Epithelial cell of prostate (primary cell): ENCODE measurements around the gene THAP9.
"Not testable (repeated sequence)": the region's sequence is repeated elsewhere in the genome, so short reads cannot be mapped to it uniquely, and the experiment has no call there.

ENCODE experiments used
- DNase-seq: peaks from one replicate; pipeline ENCODE4 v3.0.0-alpha.2; 2011; ENCODE audit warnings: low read depth, low spot score
- H3K27ac ChIP-seq: fragments of 450-650 bp; 2 replicates; pipeline ENCODE4 v1.5.1; 2017; ENCODE audit warnings: mild to moderate bottlenecking

Gene THAP9

DNA sequence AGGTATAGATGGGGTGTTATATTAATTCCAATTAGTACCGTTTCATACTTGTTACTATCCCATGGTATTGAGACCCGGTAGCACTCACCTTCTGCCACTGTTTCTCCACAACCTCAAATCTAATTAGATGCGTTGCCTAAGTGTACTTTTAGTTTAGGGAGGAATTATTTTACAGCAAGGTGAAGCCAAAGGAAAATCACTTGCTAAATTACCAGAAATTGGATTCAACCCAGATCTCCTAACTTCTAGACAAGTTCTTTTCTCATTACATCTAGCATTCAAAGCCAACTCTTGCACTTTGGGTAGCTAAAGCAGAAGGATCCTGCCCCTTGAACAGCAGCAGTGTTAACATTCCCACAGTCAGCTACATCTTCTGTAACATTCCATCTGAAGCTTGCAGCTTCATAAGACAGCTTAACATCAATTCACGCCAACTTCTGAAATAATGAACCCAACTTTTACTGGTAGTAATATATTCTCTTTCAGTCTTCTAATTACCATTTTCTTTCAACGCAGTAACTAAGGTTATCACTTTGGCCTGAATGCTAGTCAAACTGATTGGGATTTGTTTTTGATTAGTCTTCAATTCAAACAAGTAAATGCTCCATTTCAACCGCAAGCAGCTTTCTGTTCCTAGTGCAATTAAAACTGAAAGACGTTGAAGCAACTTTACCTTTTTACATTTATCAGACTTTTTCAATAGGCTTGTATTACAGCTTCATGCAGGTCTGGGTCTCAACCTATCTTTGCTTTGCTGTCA, 8.6 kb upstream of the THAP9 start:
- DNase-seq, result no peak
- H3K27ac ChIP-seq, result peak overlapping the region; percentile 97

DNA sequence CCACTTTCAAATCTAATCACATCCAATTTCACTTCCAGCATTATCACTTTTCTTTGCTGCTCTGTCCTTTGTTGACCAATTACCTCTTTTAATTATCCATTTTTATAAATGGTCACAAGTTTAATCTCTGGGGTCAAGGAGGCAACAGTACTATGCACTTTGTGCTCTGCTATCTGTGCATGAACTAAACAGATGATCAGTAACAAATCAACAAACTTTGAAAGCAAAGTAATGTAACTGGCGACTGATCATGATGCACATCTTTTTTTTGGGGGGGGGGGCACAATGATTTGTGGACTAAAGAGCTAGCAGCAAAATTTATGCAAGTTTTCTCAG, 8.1 kb upstream of the THAP9 start:
- peak overlapping the region; percentile 97 for H3K27ac ChIP-seq
- DNase-seq, result no peak

DNA sequence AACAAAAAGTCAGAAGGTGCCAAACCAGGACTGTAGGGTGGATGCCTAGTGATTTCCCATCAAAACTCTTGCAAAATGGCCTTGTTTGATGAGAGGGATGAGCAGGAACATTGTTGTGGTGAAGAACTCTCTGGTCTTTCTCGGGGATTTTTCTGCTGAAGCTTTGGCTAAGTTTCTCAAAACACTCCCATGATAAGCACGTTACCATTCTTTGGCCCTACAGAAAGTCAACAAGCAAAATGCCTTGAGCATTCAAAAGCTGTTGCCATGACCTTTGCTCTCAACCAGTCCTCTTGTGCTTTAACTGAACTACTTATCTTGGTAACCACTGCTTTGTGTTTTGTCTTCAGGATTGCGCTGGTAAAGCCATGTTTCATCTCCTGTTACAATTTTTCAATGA, 6.6 kb upstream of the THAP9 start:
- no peak for DNase-seq
- H3K27ac ChIP-seq, result peak overlapping the region; percentile 16

DNA sequence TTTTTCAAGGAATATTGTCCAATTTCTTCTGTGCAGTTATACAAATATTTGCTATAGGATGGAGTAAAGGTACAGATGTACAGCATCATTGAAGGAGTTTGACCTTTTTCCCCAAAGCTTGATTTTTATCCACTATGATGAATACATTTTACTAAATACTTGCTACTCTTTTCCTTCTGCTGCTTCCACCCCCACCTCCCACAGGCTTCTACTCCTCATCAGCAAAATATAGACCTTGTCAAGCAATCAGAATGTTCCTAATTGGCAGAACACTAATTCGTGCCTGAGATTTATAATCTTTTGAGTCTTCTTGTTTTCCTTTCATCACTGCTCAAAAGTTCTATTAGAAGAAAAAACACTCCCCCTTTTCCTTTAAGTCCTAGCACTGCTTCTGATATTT, 3.8 kb upstream of the THAP9 start:
- no peak overlapping the region for H3K27ac ChIP-seq
- no peak for DNase-seq

DNA sequence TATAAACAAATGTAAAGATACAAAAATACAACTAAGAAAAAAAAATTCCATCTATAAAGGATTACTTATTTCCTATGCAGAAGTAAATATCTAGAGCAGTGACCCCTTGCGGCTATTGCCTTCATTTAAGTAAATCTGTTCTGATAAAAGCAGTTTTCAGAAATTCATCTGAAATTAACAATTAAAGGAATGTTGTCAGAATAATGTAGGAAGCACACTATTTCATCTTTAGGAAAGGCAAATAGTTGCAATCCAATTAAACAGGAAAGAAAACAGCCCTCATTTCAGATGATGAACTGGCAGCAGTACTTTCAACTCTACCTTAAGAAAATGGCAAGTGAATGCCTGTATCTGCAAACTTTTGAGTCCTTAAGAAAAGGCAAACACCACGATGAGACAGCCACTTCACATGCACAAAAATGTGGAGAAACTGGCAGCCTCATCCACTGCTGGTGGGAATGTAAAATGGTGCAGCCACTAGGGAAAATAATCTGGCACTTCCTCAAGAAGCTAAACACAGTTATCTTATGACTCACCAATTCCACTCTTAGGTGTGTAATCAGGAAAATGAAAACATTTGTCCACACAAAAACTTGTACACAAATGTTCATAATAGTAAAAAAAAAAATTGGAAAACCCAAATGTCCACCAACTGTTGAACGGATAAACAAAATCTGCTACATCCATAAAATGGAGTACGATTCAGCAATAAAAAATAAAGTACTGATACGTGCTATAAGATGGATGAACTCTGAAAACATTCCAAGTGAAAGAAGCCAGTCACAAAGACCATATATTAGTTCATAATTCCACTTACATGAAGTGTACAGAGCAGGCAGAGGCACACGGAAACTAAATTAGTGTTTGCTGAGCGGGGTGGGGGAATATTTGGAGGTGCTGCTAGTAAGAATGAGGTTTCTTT, 2.0 kb upstream of the THAP9 start:
- peak; percentile 33 for DNase-seq
- H3K27ac ChIP-seq, result peak overlapping the region; percentile 95

DNA sequence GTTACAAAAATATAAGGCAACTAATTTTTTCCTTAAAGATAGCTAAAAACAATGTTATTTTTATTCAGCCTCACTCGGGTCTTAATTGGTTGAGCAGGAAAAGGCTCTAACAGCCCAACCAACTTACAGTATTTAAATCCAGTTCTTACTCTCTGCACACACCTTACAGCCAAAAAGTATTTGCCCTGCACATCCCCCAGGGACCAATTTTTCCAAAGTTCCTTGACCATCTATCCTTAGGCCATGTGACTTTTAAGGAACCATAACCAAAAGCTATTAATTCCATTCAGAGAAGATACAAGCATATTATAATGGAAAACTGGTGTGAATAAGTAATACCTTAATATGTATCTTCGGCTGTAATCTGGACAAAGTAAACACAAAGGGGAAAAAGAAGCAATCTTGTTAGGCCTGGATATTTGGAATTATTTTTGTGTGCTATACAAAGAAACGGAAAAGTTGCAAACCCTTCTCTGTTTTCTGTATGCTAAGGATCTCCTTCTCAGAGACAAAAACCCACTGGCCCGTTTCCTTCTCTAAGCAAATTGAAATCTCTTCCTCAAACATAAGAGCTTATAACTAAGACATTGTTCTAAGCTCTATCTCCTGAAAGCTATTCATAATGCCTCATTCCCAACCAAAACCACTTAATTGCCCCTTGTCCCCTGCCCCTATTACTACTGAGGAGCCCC, 1.0 kb upstream of the THAP9 start:
- no peak for DNase-seq
- peak overlapping the region; percentile 95 for H3K27ac ChIP-seq

DNA sequence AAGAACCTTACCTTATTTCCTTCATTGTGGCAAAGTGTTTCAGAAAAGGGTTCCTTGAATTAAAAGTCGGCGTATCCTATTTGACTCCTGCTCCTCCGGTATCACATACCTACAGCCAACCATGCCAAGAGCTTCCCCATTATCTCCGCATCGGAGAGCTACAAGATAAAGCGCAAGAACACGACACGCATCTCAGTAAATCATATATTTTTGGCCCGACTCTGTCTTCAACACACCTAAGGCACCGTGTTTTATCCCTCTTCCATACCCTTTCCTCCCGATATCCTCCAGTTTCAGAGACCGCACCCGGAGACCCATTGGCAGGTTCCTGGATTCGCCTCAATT, 497 bp upstream of the THAP9 start:
- peak overlapping the region; percentile 95 for H3K27ac ChIP-seq

DNA sequence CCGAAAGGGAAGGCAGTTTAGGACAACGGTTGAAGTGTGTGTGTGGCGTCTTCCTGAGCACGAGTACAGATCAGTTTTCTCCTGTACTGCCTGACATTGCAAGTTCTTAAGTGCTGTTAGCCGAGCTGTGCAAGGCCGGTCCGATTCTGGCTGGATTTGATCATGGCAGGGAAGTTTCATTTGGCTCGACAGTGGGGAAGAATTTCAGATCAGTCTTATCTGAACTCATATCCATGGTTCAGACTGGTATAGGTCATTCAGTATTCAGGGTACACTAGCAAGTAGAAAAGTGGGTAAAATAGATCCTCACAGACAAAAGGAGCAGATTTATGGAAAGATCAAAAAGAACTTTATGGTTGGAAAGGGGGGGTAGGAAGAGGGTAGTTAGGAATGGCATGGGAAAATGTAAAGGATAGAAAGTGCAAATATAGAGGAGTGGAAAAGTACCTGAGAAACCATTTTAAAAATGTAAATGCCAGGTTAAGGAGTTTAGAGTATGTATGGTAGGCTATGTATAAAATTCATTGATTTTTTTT, 716 bp downstream of the THAP9 start:
- no peak for DNase-seq
- peak overlapping the region; percentile 95 for H3K27ac ChIP-seq

More for the DNA sequence above, 497 bp upstream of the THAP9 start:
- DNase-seq, result no peak

DNA sequence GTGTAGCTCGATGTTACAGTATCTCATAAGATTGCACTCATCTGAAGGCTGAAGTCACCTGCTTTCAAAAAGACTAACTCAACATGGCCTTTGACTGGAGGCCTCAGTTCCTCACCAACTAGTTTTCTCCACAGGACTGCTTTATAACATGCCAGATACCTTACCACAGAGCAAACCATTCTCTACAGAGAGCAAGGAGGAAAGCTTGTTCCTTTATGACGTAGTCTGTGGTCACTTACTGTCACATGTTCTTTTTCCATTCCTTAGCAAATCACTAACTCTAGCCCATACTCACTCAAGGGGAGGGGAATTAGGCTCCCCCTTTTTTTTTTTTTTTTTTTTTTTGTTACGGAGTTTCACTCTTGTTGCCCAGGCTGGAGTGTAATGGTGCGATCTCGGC, 3.2 kb downstream of the THAP9 start:
- H3K27ac ChIP-seq, result no peak overlapping the region
- no peak for DNase-seq

DNA sequence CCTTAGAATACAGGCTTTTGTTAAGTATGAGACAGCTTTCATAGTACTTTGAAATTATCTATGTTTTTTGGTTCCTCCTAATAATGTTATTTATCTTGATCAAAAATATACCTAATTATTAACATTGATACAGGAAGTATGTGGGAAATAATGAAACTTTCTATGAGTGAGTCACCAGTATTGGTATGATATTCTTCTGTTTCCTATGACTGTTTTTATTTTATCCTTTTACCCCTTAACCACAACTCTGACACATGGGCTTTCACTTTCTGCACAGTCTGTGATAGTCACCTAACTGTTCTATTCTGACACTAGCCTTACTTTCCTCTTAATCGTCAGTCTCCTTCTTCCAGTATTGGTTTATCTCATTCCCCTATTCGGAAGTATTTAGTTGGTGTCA, 4.7 kb downstream of the THAP9 start:
- DNase-seq, result peak; percentile 26
- H3K27ac ChIP-seq, result no peak overlapping the region

DNA sequence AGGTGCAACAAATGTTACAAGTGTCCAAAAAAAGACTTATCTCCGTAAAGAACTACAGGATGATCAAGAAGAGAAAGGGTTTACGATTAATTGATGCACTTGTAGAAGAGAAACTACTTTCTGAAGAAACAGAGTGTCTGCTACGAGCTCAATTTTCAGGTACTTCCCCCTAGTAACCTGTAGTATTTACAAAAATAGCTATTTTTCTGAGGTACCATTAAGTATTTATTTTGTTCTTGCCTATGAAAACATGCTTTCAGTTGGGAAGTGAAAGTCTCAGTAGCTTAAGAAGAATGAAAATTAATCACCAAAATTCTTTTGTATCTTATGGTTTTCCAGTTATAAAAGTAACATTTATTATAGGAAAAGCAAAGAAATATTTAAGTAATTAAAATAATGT, 5.9 kb downstream of the THAP9 start:
- no peak overlapping the region for H3K27ac ChIP-seq
- no peak for DNase-seq

DNA sequence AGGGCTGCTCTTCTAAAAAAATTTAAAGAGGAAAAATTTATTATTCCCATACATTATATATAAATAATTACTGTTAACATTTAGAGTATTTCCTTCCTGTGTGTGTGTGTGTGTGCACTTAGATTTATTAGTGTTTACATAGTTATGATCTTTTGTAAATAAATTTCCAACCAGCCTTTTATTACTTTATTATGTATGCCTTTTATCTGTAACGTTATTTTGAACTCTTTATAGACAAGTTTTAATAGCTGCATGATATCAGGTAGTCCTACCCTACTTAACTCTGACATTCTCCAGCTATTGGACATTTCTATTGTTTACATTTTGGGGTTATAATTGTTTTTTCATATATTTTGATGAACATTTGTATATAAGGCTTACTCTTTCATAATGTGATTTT, 8.8 kb downstream of the THAP9 start:
- H3K27ac ChIP-seq, result no peak overlapping the region
- no peak for DNase-seq

DNA sequence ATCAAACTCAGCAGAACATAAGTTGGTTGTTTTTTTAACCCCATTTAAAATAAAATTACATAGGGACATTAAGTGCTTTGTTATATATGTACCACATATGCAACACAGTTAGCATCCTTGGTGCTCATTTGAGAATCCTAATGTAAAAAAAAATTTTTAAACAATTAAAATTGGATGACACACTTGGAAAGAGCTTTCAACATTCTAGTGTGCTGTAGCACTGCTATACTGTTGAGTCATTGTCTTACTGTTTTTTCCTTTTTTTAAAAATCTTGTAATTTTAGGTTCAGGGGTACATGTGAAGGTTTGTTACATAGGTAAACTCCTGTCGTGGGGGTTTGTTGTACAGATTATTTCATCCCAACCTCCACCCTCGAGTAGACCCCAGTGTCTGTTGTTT, 12.8 kb downstream of the THAP9 start:
- DNase-seq, result no peak

DNA sequence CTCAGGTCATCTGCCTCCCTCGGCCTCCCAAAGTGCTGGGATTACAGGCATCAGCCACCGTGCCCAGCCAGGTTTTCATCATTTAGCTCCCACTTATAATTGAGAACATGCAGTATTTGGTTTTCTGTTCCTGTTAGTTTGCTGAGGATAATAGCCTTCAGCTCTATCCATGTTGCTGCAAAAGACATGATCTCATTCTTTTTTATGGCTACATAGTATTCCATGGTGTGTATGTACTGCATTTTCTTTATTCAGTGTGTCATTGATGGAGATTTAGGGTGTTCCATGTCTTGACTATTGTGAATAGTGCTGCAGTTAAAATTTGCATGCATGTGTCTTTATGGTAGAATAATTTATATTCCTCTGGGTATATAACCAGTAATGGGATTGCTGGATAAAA, 13.4 kb downstream of the THAP9 start:
- not testable (repeated sequence) for DNase-seq, H3K27ac ChIP-seq

More for the DNA sequence above, 12.8 kb downstream of the THAP9 start:
- no peak overlapping the region for H3K27ac ChIP-seq

DNA sequence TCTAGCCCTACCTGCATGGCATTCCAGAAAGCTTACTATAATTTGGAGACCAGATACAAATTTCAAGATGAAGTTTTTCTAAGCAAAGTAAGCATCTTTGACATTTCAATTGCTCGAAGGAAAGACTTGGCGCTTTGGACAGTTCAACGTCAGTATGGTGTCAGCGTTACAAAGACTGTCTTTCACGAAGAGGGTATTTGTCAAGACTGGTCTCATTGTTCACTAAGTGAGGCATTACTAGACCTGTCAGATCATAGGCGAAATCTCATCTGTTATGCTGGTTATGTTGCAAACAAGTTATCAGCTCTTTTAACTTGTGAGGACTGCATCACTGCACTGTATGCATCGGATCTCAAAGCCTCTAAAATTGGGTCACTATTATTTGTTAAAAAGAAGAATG, 17.6 kb downstream of the THAP9 start:
- no peak for DNase-seq
- no peak overlapping the region for H3K27ac ChIP-seq

DNA sequence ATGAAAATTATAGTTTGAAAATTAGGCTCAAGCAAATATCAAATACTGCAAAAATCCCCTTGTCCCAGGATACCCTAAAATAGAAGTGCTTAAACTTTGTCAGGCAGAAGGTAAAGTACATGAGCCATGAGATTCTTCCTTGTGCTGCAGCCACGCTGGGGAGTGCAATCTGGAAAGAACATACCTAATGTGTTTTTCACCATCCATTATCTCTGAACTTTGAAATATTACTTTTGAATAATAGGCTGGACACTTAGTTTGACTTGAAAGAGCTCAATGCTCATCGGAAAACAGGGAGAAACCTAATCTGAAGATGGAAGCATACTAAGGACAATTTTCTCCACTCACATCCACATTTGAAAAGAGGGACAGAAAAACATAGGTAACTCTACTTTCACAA, 18.9 kb downstream of the THAP9 start:
- DNase-seq, result no peak
- no peak overlapping the region for H3K27ac ChIP-seq

DNA sequence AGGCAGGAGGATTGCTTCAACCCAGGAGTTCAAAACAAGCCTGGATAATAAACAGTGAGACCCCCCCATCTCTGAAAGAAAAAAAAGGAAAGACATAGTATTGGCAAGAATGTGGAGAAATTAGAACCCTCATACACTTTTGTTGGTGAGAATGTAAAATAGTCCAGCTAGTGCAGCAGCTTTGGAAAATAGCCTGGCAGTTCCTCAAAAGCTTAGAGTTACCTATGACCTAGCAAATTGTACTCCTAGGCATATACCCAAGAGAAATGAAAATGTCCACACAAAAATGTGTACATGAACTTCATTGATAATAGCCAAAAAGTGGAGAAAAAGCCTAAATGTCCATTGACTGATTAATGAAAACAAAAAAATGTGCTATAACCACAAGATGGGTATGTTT, 21.3 kb downstream of the THAP9 start:
- H3K27ac ChIP-seq, result no peak overlapping the region
- DNase-seq, result no peak

DNA sequence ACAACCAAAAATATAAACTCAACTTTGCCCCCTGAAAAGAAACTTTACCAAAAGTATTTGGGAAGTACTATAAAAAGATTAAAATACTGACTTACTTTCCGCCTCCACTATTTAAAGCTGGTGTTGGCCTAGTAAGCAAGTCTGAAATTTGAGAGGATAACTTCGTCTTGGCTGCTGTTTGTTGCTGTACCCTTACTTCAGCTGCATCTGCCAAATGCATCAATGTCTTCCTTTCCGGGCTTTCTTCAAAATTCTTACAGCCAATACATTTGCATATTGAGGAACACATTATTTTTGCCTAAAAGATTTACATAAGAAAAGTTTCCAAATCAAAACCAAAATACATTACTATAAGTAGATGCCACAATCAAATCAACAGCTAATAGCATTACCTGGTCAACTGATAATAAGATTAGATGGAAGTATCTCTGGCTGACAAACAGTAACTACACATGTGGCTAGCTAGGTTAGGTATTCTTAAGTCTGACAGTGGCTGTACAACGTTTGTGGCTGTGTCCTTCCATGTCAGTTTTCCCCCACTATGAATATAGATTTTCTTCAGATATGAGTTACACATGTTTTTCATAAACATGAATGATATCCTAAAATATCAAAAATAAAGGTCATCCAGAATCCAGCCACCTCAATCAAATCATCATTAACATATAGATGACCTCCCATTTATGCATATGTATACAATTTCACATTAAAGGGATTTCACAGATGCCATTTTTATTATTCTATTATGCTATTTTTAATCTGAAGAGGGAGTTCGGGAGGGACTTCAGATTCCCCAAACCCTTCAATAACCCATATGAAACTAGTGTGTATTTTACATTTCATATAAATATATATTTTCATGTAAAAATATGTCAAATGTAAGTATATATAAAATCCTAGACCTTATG, 30.6 kb downstream of the THAP9 start:
- H3K27ac ChIP-seq, result no peak overlapping the region
- DNase-seq, result no peak

DNA sequence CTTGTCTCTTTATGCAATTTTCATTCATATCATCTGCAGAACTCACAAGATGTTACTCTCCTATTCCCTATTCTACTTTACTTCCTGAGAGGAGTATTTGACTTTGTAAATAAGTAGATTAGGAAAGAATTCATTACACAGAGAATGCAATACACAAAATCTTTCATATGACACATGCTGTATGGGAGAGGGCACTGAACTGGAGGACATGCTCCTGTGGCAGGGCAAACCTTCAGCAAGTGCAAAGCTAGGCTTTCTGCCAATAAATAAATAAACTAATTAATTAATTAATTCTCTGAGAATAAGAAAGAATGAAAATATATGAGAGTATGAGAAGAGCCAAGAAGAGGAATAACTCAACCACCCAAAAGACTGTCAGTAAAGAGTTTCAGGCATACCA, 33.9 kb downstream of the THAP9 start:
- DNase-seq, result no peak
- H3K27ac ChIP-seq, result no peak overlapping the region

DNA sequence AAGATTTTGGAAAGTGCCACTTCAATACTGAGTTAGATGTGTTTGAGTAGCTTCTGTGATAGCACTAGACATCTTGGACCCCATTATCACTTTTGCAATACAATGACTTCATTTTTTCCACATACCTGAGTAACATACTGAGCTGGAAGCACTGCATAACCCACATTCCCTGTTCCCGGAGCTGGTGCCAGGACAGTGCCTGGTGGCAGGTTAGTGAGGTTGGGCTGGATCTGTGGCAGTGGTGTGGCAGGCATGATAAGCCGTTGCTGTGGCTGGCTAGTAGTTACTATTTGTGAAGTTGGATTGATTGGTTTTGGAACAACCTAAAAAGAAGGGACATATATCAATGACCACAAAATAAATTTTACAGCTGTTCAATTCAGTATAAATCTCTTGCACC, 38.9 kb downstream of the THAP9 start:
- H3K27ac ChIP-seq, result no peak overlapping the region
- no peak for DNase-seq
